Upper lobe of right lung (tissue), 1 donor: Measurements from ENCODE around the gene BICC1. TPM values are rescaled to one million over a fixed set of nuclear protein-coding genes. Genes with fewer than 3 reads are reported as not detected.

Experiments
- ATAC-seq: fragments of 200-7000 bp; cut with Tn5 transposase; one replicate; pipeline ENCODE4 v1.9.1; 2020; ENCODE audit warnings: mild to moderate bottlenecking, moderate library complexity
- DNase-seq: peaks from one replicate; pipeline ENCODE4 v3.0.0-alpha.2; 2020
- H3K27ac ChIP-seq: fragments of 200-600 bp; one replicate; pipeline ENCODE4 v1.8.0; 2022
- H3K27me3 ChIP-seq: fragments of 200-600 bp; one replicate; pipeline ENCODE4 v1.8.0; 2022; ENCODE audit warnings: mild to moderate bottlenecking
- H3K36me3 ChIP-seq: fragments of 200-600 bp; one replicate; pipeline ENCODE4 v1.8.0; 2022
- H3K4me1 ChIP-seq: fragments of 200-600 bp; one replicate; pipeline ENCODE4 v1.8.0; 2022
- H3K4me3 ChIP-seq: fragments of 200-600 bp; one replicate; pipeline ENCODE4 v1.8.0; 2022; ENCODE audit warnings: mild to moderate bottlenecking
- H3K9me3 ChIP-seq: fragments of 200-600 bp; one replicate; pipeline ENCODE4 v1.8.0; 2022
- CTCF ChIP-seq: fragments of 200-600 bp; IDR thresholded peaks from one replicate; pipeline ENCODE4 v1.8.0; 2022; ENCODE audit warnings: antibody characterized with exemption
- intact Hi-C: fragments of 100-400 bp; cut with DNase I; formaldehyde crosslinking; loops from one replicate; pipeline ENCODE4 v1.11.0; 2022
- total RNA-seq: library from RNA; stranded (reverse); fragmentation: NEBNext Ultra II Directional; extraction: Animal tissue kit (Norgen Biotek cat#: 25700); gene quantifications from one replicate; pipeline ENCODE4 v1.2.1, GENCODE V29; 2021
- donor health status: DM: no; HTN: yes; CAD: no; lungs with severe emphysema.

Gene BICC1
- total RNA-seq, 1 donor from 2014 or later, result 9.2 TPM

DNA sequence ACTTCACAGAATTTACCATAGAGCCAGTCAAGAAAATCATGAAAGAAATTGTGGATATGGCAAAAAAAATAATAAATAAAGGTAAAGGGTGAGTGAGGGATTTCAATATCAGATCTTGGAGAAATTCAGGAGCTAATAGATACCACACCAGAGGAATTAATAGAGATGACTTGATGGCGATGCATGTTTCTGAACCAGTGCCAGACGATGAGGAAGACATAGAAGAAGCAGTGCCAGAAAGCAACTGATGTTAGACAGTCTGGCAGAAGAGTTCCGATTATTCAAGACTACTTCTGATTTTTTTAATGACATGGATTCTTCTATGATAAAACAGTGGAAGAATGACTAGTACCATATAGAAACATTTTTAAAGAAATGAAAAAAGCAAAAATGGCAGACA, 314.7 kb downstream of the BICC1 start:
- intact Hi-C loops, result no loop called here
- TF ChIP-seq CTCF, result no peak
- Histone ChIP-seq H3K4me1 (no peaks in the 10 kb centered on the region), H3K9me3 (no peaks in the 10 kb centered on the region), H3K27ac (no peak overlapping the region), H3K36me3 (no peaks in the 10 kb centered on the region), H3K27me3 (no peaks in the 10 kb centered on the region), H3K4me3 (no peak overlapping the region)
- DNase-seq (no peak), ATAC-seq (no peak)

DNA sequence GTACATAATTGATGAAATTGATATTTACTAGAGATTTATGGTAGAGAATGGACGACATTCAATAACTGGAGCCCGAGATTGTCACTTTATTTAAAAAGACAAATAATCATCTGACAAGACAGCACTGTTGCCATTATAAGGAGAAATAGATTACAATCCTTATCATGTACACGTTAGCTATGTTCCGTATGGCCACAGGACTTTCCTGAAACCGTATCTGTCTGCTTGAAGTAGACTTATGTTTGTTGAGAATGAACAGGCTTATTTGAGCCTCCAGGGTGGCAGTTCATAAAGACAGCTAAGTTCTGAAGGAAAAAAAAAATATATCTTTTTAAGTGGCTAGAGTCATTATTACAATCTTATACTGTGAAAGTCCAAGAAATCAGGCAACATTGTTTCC, 317.2 kb downstream of the BICC1 start:
- Histone ChIP-seq H3K4me3 (no peak overlapping the region), H3K36me3 (no peaks in the 10 kb centered on the region), H3K9me3 (no peaks in the 10 kb centered on the region), H3K4me1 (peaks cover 7% of the 10 kb centered on the region), H3K27ac (no peak overlapping the region), H3K27me3 (no peaks in the 10 kb centered on the region)
- intact Hi-C loops, result no loop called here
- ATAC-seq (no peak), DNase-seq (no peak)
- no peak for TF ChIP-seq CTCF

- Histone ChIP-seq H3K9me3 (no peaks in the 10 kb centered on the region), H3K4me1 (peaks cover 7% of the 10 kb centered on the region), H3K4me3 (no peak overlapping the region), H3K27me3 (no peaks in the 10 kb centered on the region), H3K36me3 (no peaks in the 10 kb centered on the region), H3K27ac (no peak overlapping the region)
- intact Hi-C loops, result no loop called here
- no peak for ATAC-seq
- TF ChIP-seq CTCF, result no peak
- DNase-seq, result no peak
Observed at GRCh38 chr10:58830697-58831096, 318.0 kb downstream of the BICC1 start.

GRCh38 chr10:58833771-58834561, 321.3 kb downstream of the BICC1 start:
- Histone ChIP-seq H3K9me3 (no peaks in the 10 kb centered on the region), H3K36me3 (no peaks in the 10 kb centered on the region), H3K4me1 (peaks cover 7% of the 10 kb centered on the region), H3K27ac (peak overlapping the region; percentile 20), H3K4me3 (no peak overlapping the region), H3K27me3 (no peaks in the 10 kb centered on the region)
- no peak for TF ChIP-seq CTCF
- intact Hi-C loops, result no loop called here
- DNase-seq, result no peak
- ATAC-seq, result peak; percentile 59

DNA sequence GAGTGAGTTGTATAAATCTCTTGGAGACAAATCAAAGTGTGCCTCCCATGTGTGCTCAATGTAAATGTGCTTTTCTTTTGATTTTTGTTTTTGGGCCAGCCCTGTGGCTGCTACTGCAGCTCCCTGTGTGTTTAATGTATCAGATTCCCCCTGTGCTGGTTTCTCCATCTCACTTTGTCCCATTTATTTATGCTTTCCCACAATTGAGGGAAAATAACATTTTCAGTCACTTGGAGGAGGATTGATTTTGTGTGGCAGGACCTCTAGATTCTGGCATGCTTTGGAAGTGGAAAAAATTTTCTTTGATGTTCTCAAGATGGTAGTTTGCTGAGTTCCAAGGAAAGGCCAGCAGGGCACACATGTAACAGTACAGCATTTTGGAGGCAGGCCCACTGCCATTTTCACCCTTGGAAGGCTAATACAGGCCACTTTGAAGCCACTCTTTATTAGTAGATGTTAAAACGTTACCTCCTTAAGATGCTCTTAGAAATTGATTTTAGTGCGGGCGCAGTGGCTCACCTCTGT, 323.6 kb downstream of the BICC1 start:
- Histone ChIP-seq H3K27me3 (no peaks in the 10 kb centered on the region), H3K36me3 (no peaks in the 10 kb centered on the region), H3K4me3 (no peak overlapping the region), H3K27ac (no peak overlapping the region), H3K4me1 (peaks cover 7% of the 10 kb centered on the region), H3K9me3 (no peaks in the 10 kb centered on the region)
- DNase-seq (no peak), ATAC-seq (no peak)
- TF ChIP-seq CTCF, result no peak
- intact Hi-C loops, result no loop called here
